HFF-Myc (cell line): ENCODE results near the gene GID8.

Source experiments
- DNase-seq: peaks from one replicate; pipeline ENCODE4 v3.0.0-alpha.2; 2011; ENCODE audit warnings: low read depth; ENCODE audit errors: extremely low read depth
- H3K4me3 ChIP-seq: replicated peaks from 2 replicates; pipeline ENCODE4 v1.5.1; 2011; ENCODE audit warnings: low read depth, mild to moderate bottlenecking, control low read depth, low read length
- TF ChIP-seq, protein P1 (sequence below): IDR thresholded peaks from 2 replicates; pipeline ENCODE4 v1.5.1; 2012; ENCODE audit warnings: mild to moderate bottlenecking, low read depth, low read length, control low read depth; ENCODE audit errors: missing control alignments

GID8 gene

DNA sequence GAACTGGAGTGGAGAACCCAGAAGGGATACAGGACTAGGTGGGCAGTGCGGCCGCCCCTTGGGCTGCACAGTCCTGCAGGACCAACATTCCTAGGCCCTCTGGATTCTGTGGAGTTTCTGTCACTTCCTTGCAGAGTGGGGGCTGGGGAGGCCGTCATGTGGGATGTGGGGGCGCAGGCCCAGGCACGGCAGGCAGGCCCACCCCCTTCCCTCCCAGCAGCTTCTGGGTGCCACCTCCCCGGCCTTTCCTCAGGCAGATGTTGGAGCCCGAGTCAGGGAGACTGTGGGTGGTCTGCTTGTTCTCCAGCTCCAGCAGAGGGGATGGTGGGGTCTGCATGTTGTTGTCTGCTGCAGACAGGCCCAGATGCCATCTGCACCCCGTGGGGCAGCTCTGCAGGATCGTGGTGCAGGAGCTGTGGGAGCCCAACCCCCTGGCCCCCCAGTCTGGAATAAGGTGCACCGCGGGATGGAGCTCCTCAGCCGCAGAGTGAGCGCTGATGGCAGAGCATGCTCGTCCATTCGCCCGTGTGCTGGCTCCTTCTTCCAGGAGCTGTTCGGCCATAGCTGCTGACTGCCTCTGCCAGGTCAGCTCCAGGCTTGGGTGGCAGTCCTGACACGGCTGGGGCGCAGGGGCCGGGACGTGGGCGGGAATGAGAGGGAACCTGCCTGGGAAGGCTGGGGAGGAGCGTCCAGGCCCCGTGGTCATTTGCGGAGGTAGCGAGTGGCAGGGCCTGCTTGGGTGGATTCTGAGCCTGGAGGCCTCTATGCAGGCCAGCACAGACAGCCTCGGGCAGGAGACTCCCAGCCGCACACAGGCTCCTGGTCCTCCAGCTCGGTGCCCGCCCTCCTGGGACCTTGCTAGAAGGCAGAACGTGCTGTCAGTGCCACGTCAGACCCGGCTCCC lies 32.6 kb downstream of the GID8 start:
- TF ChIP-seq, protein P1, sequence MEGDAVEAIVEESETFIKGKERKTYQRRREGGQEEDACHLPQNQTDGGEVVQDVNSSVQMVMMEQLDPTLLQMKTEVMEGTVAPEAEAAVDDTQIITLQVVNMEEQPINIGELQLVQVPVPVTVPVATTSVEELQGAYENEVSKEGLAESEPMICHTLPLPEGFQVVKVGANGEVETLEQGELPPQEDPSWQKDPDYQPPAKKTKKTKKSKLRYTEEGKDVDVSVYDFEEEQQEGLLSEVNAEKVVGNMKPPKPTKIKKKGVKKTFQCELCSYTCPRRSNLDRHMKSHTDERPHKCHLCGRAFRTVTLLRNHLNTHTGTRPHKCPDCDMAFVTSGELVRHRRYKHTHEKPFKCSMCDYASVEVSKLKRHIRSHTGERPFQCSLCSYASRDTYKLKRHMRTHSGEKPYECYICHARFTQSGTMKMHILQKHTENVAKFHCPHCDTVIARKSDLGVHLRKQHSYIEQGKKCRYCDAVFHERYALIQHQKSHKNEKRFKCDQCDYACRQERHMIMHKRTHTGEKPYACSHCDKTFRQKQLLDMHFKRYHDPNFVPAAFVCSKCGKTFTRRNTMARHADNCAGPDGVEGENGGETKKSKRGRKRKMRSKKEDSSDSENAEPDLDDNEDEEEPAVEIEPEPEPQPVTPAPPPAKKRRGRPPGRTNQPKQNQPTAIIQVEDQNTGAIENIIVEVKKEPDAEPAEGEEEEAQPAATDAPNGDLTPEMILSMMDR = no peak
- no peak overlapping the region for H3K4me3 ChIP-seq
- DNase-seq = no peak

DNA sequence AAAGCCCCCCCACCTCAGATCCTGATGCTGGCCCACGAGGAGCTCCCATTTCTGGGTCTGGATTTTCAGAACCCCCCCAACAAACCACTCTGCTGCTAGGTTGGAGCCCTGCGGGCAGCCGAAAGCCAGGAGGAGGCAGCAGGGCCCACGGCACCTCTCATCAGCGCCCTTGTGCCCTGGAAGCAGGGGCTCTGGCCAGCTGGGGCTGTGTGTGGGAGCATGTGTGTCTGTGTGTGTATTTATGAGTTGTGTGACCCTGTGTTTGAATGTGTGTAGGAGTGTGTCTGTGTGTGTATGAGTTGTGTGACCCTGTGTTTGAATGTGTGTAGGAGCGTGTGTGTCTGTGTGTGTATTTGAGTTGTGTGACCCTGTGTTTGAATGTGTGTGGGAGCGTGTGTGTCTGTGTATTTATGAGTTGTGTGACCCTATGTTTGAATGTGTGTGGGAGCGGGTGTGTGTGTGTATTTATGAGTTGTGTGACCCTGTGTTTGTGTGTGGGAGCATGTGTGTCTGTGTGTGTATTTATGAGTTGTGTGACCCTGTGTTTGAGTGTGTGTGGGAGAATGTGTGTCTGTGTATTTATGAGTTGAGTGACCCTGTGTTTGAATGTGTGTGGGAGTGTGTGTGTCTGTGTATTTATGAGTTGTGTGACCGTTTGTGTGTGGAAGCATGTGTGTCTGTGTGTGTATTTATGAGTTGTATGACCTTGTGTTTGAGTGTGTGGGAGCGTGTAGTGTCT lies 33.4 kb downstream of the GID8 start:
- TF ChIP-seq, protein P1 = no peak
- H3K4me3 ChIP-seq = no peak overlapping the region
- no peak for DNase-seq

DNA sequence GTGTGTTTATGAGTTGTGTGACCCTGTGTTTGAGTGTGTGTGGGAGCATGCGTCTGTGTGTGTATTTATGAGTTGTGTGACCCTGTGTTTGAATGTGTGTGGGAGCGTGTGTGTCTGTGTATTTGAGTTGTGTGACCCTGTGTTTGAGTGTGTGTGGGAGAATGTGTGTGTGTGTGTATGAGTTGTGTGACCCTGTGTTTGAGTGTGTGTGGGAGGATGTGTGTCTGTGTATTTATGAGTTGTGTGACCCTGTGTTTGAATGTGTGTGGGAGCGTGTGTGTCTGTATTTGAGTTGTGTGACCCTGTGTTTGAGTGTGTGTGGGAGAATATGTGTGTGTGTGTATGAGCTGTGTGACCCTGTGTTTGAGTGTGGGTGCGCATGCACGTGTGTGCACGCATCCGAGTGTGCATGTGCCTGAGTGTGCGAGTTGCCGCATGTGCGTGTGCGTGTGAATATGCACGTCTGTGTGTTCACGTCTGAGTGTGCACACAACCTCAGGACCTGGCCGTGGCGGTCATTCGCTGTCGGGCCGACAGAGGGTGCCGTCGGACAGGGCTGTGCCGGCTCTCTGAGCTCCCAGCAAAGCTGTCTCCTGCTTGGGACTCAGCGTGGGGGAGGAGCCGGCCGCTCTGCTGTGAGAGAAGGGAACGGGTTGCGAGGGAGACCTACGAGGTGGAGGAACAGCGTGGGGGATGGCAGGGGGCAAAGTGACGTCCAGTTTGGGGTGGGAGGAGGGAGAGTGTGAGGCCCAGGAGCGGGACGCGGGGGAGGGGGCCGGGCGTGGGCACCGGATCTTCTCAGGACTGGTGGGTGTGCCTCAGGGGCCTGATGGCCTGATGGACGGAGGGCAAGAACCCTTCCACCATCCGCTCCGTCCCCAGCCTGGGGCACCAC lies 34.2 kb downstream of the GID8 start:
- TF ChIP-seq, protein P1 = peak; percentile 83
- DNase-seq = peak; percentile 39
- no peak overlapping the region for H3K4me3 ChIP-seq

DNA sequence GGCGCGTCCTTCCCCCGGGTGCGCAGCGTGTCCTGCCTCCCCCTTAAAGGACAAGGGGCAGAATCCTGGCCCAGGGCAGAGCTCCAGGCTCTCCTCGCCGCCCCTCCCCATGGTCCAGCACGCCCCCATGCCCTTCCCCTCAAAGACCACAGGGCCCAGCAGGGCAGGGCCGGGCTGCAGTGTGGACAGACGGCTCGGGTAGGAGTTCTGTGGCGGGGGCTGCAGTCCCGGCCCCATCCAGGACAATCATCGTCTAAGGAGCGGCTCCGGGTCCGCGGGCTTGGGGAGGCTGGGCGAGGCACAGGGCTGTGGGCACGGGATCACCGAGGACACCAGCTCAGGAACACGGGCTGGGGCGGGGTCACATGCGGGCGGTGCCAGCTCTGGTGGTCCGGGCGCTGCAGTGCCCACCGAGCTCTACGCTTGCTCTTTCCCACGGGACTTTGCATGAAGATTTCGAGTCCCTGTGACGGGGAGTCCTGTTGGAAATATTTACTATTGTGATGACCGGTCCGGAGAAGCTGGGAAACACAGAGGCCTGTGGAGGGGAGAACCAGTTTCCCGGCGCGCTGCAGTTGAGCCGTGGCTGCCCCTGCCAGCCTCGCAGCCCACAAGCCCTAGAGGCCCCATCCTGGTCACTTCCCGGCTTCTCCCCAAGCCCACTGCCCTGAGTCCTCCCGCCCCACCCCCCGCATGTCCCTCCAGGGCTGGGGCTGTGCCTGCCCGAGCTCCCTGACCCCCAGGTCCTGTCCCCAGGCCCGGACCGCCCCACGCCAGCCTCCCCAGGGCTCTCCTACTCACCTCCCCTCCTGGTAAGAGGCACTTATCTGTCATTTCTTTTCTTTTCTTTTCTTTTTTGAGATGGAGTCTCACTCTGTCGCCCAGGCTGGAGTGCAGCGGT lies 35.1 kb downstream of the GID8 start:
- H3K4me3 ChIP-seq = no peak overlapping the region
- no peak for DNase-seq
- TF ChIP-seq, protein P1 = no peak

DNA sequence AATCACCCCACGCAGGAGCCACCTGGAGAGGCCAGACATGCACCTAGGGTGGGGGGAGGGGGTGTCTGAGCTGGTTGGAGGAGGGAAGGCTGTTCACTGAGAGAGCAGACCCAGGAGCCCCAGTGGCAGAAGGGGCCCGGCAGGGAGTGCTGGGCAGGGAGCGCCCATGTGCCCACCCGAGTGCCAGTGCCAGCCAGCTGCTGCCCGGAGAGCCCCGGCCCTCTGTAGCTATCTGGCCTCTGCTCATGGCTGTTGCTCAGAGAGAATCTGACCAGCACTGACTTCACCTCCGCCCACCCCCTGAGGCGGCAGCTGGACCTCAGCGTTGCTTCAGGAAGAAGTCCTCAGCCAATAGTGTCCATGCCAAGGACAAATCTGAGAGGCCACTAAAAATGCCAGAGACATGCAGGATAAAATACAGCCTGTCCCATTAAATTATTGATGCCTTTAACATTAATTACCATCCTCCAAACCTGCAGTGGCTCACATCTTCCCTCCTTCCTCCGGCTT lies 37.4 kb downstream of the GID8 start:
- TF ChIP-seq, protein P1 = no peak
- H3K4me3 ChIP-seq = no peak overlapping the region
- DNase-seq = no peak
